ENCODE data around the gene EFHC1.
"Not testable (repeated sequence)": the region's sequence is repeated elsewhere in the genome, so short reads cannot be mapped to it uniquely, and the experiment has no call there.

Gene EFHC1

GRCh38 chr6:52461194-52461593 is 41.1 kb downstream of the EFHC1 start:
- not testable (repeated sequence) for DNase-seq

GRCh38 chr6:52474173-52474572 is 54.0 kb downstream of the EFHC1 start:
- no peak for DNase-seq

DNA sequence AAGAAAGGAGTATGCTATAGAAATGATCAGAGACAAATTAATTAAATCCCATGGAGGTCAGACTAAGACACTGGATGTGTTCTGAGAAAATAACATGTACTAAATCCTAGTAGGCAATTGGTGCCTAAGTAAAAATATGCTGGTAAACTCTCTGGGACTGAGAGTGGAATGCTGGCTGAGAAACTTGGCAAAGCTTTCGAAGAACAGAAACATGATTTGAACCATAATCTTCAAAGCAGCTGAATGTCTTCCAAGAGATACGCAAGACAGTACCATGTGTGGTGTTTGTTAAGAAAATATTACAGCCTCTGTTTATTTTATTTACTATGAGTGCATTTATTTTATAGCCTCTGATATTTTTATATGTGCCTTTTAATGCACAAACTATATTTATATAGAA is 55.2 kb downstream of the EFHC1 start:
- DNase-seq: no peak

DNA sequence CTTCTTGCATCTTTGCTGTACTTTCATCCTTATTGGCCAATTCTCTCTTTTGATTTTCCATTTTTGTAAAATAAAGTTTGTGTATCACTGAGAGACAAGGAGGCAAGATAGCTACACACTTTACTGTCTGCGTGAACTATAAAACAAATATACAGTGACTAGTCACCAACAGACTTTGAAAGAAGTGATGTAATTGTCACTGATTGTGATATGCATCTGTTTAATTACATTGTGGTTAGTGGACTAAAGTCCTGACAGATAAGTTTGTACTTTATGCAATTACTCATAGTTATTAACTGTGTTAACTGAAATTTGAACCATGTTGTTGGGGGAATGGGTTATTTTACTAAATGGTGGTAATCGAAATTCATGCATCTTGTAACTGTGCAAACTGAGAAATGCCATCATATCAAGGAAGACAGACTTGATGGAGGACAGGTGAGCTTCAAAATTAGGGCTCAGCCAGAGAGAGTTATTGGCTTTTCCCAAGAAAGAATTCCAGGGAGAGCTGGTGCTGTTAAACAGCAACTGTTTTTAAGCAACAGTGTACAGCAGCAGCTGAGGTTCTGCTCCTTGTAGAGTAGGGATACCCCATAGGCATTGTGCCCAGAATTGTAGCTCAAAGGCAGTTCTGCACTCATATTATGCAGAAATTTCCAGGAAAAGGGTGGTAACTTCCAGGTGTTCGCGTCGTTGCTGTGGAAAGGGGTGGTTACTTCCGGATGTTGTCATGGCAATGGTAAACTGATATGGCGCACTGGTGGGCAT is 62.9 kb downstream of the EFHC1 start:
- no peak for DNase-seq

- DNase-seq: no peak
Observed at GRCh38 chr6:52483671-52484003, 63.5 kb downstream of the EFHC1 start.

GRCh38 chr6:52489881-52490280 is 69.7 kb downstream of the EFHC1 start:
- no peak for DNase-seq

GRCh38 chr6:52491203-52492069 is 71.3 kb downstream of the EFHC1 start:
- no peak for DNase-seq

GRCh38 chr6:52493669-52494068 is 73.5 kb downstream of the EFHC1 start:
- no peak for DNase-seq

GRCh38 chr6:52494298-52495072 is 74.3 kb downstream of the EFHC1 start:
- DNase-seq: no peak

DNA sequence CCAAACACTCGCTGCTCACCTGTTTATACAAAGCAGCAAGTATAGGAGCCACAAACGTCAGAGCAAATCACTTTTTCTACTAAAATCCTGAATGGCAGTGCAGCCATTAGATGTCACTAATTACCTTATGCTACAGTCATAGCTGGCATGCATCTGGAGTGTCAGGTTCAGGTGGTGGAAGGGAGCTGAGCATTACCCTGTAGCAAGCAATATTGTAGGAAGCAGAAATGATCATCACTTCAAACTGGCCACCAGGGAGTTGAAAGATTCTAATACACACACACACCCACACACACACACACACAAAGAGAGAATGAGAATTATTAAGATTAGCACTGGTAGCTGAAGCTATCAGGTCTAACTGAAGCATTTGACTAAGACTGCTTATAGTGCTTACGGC is 75.8 kb downstream of the EFHC1 start:
- DNase-seq: no peak

DNA sequence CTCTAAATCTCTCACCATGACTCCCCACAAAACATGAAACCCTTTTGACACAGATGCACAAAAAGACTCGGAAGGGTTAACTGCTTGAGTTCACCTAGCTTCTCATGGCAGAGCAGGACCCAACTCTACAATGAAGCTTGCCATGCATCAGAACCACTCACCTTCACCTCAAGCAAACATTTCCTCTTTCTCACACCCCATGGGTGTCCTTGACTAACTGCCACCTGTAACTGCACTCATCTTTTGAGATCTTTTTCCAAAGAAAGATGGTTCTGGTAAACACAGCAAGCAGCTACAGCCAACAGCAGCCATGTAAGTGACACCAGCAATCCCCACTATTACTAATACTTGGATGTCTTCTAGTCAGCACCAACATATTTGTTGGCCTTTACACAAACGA is 76.5 kb downstream of the EFHC1 start:
- no peak for DNase-seq

GRCh38 chr6:52497652-52498408 is 77.7 kb downstream of the EFHC1 start:
- no peak for DNase-seq

- DNase-seq: no peak
Observed at GRCh38 chr6:52498538-52499017, 78.4 kb downstream of the EFHC1 start.

DNA sequence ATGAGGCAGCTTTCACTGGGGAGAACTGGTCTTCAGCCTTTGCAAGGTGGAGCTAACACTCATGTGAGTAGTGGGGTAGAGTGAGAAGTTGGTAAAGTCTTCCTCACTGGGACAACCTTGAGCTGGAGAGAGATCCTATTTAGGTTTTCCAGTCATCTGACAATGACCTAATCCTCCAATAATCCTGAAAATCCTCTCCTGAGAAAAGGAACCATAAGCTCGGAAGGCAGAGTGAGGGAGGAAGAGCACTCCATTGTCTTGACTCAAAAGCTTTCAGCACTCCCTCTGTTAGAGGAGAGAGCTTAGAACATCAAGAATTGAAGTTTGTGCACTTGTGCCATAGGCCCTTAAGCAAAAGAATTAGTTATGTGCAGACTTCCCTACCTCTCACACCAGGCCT is 78.9 kb downstream of the EFHC1 start:
- peak in 1 of 2 experiments; percentile 27 for DNase-seq

GRCh38 chr6:52499681-52500236 is 79.6 kb downstream of the EFHC1 start:
- DNase-seq: no peak

DNA sequence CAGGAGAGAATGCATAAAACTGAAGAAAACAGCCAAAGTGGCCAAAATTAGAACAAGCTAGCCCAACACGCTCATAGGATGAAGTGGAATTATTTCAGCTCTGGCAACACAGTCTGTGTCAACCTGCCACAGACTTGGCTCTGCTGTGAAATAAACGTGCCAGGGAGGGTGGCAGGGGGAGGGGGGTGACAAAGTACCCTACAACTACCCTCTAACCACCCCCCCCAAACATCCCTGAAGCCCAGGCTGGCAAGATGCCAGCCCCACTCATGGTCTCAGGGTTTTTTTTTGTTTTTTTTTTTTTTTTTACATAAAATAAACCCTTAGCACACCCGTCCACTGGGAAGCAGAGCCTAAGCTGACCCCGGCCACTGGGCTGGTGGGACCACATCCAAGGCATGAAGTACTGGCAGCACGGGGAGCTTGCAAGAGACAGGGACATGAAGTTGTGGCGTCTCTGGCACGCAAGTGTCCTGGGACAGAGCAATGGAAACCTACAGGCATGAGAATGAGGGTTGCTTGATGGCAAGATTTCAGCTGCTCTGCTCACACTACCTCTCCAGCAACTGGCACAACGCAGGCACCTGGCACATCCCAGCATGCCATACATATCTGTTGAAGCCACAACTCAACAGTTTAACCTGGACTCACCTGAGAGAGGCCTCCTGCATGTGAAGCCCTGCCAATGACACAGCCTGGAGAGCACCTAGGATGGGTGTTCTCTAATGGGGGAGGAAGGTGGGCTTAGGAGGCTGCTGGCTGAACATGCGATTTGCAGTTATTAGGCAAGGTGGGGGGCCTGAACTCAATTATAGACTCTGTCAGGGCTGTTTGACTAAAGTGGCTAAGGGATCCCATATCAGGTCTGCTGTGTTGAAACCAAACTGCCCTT is 80.3 kb downstream of the EFHC1 start:
- no peak for DNase-seq

GRCh38 chr6:52502306-52503029 is 82.3 kb downstream of the EFHC1 start:
- no peak for DNase-seq

DNA sequence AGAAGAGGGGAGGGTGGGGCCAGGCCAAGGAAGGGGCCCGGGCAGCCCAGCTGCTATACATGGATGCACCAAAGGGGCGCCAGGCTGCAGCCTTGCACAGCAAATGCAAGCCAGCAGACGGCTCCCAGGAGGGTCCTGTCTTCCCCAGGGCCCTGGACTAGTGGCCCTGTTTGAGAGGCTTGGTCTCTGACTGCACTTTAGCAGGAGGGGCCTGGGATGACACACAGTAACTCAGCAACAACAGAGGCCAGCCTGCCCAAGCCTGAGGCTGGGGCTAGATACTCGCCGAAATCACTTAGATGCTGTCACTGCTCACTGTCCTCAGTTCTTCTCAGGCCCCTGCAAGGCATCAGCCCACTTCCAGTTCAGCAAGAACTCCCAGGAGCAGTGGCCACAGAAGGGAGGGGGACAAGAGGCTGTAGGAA is 83.2 kb downstream of the EFHC1 start:
- no peak for DNase-seq

GRCh38 chr6:52503851-52504781 is 84.0 kb downstream of the EFHC1 start:
- DNase-seq: peak; percentile 80 to 93

Data from SW 1271 (cell line).